SK-N-SH treated with all-trans-retinoic acid at 6 μM for 48 hours (cell line): ENCODE data around the gene DYSF.
A peak's percentile ranks its signal among the peaks of the same experiment; 100 is the strongest.

Source experiments
- ATAC-seq: fragments of 200-7000 bp; cut with Tn5 transposase; 3 replicates; pipeline ENCODE4 v1.9.1; 2020; ENCODE audit warnings: mild to moderate bottlenecking, moderate library complexity
- ARNTL ChIP-seq: fragments of 450-650 bp; formaldehyde crosslinking; IDR thresholded peaks from 2 replicates; pipeline ENCODE4 v1.5.0; 2020; ENCODE audit warnings: low read depth, mild to moderate bottlenecking, moderate library complexity, borderline replicate concordance
- CSRNP3 ChIP-seq: fragments of 250-450 bp; sonication (Bioruptor Pico); IDR thresholded peaks from 2 replicates; pipeline ENCODE4 v1.5.1; 2021; ENCODE audit warnings: mild to moderate bottlenecking, moderate library complexity
- ESRRG ChIP-seq: fragments of 250-450 bp; sonication (Bioruptor Pico); IDR thresholded peaks from 2 replicates; pipeline ENCODE4 v1.6.1; 2021; ENCODE audit warnings: mild to moderate bottlenecking
- GLIS3 ChIP-seq: fragments of 250-450 bp; sonication (Bioruptor Pico); IDR thresholded peaks from 2 replicates; pipeline ENCODE4 v1.5.0; 2020; ENCODE audit warnings: mild to moderate bottlenecking, moderate library complexity
- ISL1 ChIP-seq: fragments of 250-450 bp; sonication (Bioruptor Pico); IDR thresholded peaks from 2 replicates; pipeline ENCODE4 v2.1.2; 2022; ENCODE audit warnings: mild to moderate bottlenecking, moderate library complexity
- POU6F1 ChIP-seq: fragments of 250-450 bp; sonication (Bioruptor Pico); IDR thresholded peaks from 2 replicates; pipeline ENCODE4 v1.8.0; 2021; ENCODE audit warnings: low read depth, mild to moderate bottlenecking, moderate library complexity, borderline replicate concordance
- RARB ChIP-seq: fragments of 250-450 bp; sonication (Bioruptor Pico); IDR thresholded peaks from 2 replicates; pipeline ENCODE4 v1.8.0; 2021; ENCODE audit warnings: mild to moderate bottlenecking, moderate library complexity
- SNAI2 ChIP-seq: fragments of 250-450 bp; sonication (Bioruptor Pico); IDR thresholded peaks from 2 replicates; pipeline ENCODE4 v1.5.0; 2020; ENCODE audit warnings: mild to moderate bottlenecking, moderate library complexity
- TCF4 ChIP-seq: fragments of 250-450 bp; sonication (Bioruptor Pico); IDR thresholded peaks from 2 replicates; pipeline ENCODE4 v1.8.0; 2021; ENCODE audit warnings: mild to moderate bottlenecking, moderate library complexity, borderline replicate concordance
- TOX ChIP-seq: fragments of 250-450 bp; sonication (Bioruptor Pico); IDR thresholded peaks from 2 replicates; pipeline ENCODE4 v1.8.0; 2021; ENCODE audit warnings: mild to moderate bottlenecking, moderate library complexity, borderline replicate concordance
- TSHZ2 ChIP-seq: fragments of 250-450 bp; sonication (Bioruptor Pico); IDR thresholded peaks from 2 replicates; pipeline ENCODE4 v1.5.0; 2020; ENCODE audit warnings: mild to moderate bottlenecking, moderate library complexity
- ZC3H10 ChIP-seq: fragments of 250-450 bp; sonication (Bioruptor Pico); IDR thresholded peaks from 2 replicates; pipeline ENCODE4 v1.5.1; 2021; ENCODE audit warnings: mild to moderate bottlenecking, moderate library complexity
- ZFP30 ChIP-seq: fragments of 450-650 bp; formaldehyde crosslinking; IDR thresholded peaks from 2 replicates; pipeline ENCODE4 v1.5.0; 2022; ENCODE audit warnings: mild to moderate bottlenecking, moderate library complexity
- ZNF70 ChIP-seq: fragments of 450-650 bp; formaldehyde crosslinking; IDR thresholded peaks from 2 replicates; pipeline ENCODE4 v1.5.0; 2020; ENCODE audit warnings: mild to moderate bottlenecking, moderate library complexity
- ZNF8 ChIP-seq: fragments of 450-650 bp; formaldehyde crosslinking; IDR thresholded peaks from 2 replicates; pipeline ENCODE4 v1.5.0; 2020; ENCODE audit warnings: mild to moderate bottlenecking, moderate library complexity
- TF ChIP-seq, protein P1 (sequence below): fragments of 250-450 bp; sonication (Bioruptor Pico); IDR thresholded peaks from 2 replicates; pipeline ENCODE4 v1.5.1; 2020; ENCODE audit warnings: low read depth, mild to moderate bottlenecking, moderate library complexity

The DYSF gene

GRCh38 chr2:71629273-71629672, 175.9 kb downstream of the DYSF start:
- TF ChIP-seq POU6F1 (no peak), ISL1 (no peak), GLIS3 (no peak), ZFP30 (CRISPR knock-in tag) (peak; percentile 53; the same call in 1 of the 2 replicates), TCF4 (CRISPR knock-in tag) (no peak), TSHZ2 (CRISPR knock-in tag) (no peak), CSRNP3 (CRISPR knock-in tag) (no peak)
- ATAC-seq = no peak

DNA sequence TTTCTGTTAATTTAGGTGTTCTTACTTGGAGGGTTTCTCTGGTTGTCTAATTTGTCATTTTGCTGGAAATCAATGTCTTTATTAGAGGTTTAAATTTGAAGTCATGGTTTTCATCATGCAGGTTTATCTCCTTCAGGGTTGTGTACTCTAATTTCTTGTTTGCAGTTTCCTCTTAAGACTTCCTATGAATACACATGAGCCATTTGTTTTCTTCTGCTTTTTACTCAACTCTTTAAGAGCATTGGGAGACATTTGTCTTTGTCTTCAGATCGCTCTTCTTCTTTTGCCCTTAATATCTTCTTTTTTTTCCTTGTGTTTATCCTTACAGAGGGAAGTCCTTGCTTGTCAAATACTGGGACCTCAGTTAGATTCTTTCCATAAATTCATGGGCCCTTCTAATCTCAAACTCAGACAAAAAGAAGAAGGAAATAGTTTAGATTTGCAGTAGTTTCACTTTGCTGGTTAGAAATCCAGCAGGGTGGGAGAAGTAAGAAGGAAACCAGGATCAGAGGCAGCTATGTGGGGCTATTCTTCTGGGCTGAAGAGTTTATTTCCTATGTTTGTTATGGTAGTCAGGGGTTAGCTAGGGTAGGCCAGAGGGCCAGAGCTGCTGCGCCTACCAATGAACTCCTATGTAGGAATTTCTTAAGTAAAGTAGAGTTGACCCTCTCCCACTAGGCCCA, 176.6 kb downstream of the DYSF start:
- ATAC-seq = no peak
- no peak for TF ChIP-seq SNAI2
- no peak for TF ChIP-seq ZNF8 (CRISPR knock-in tag)
- no peak for TF ChIP-seq ESRRG (CRISPR knock-in tag)
- TF ChIP-seq TSHZ2 (CRISPR knock-in tag) = no peak
- TF ChIP-seq ZC3H10 (CRISPR knock-in tag) = no peak
- no peak for TF ChIP-seq ARNTL (CRISPR knock-in tag)
- no peak for TF ChIP-seq POU6F1
- no peak for TF ChIP-seq TOX (CRISPR knock-in tag)
- no peak for TF ChIP-seq TCF4 (CRISPR knock-in tag)
- TF ChIP-seq, protein P1, sequence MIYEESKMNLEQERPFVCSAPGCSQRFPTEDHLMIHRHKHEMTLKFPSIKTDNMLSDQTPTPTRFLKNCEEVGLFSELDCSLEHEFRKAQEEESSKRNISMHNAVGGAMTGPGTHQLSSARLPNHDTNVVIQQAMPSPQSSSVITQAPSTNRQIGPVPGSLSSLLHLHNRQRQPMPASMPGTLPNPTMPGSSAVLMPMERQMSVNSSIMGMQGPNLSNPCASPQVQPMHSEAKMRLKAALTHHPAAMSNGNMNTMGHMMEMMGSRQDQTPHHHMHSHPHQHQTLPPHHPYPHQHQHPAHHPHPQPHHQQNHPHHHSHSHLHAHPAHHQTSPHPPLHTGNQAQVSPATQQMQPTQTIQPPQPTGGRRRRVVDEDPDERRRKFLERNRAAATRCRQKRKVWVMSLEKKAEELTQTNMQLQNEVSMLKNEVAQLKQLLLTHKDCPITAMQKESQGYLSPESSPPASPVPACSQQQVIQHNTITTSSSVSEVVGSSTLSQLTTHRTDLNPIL (CRISPR knock-in tag) = no peak
- TF ChIP-seq ZNF70 (CRISPR knock-in tag) = no peak
- no peak for TF ChIP-seq RARB (CRISPR knock-in tag)
